ENCODE results near the gene LAD1.

DNA sequence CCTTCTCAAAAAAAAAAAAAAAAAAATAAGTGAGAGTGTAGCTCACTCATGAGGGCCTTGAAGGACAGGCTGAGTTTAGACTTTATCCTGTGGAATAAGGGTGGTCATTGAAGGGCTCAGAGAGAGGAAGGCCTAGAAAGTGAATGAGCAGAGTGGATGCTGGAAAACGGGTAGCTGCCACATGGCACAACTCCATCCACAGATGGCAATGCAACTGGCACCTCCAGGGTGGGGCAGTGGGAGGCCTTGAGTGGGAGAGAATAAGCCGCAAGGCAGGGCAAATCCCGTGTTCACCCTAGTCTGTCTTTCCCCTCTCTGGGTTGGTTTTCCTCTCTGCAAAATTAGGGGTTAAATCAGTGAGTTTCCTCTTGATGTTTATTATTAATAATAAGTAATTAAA, 19.3 kb upstream of the LAD1 start:
- TF ChIP-seq, protein P1, sequence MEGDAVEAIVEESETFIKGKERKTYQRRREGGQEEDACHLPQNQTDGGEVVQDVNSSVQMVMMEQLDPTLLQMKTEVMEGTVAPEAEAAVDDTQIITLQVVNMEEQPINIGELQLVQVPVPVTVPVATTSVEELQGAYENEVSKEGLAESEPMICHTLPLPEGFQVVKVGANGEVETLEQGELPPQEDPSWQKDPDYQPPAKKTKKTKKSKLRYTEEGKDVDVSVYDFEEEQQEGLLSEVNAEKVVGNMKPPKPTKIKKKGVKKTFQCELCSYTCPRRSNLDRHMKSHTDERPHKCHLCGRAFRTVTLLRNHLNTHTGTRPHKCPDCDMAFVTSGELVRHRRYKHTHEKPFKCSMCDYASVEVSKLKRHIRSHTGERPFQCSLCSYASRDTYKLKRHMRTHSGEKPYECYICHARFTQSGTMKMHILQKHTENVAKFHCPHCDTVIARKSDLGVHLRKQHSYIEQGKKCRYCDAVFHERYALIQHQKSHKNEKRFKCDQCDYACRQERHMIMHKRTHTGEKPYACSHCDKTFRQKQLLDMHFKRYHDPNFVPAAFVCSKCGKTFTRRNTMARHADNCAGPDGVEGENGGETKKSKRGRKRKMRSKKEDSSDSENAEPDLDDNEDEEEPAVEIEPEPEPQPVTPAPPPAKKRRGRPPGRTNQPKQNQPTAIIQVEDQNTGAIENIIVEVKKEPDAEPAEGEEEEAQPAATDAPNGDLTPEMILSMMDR (conservative IDR thresholded peaks at IDR 0.05; ENCODE audit: low read length) = no peak
- TF ChIP-seq EZH2phosphoT487 (IDR thresholded peaks at IDR 0.05; ENCODE audit: borderline replicate concordance) = no peak
